Measurements from ENCODE around the gene EPS8L1.
"Not testable (repeated sequence)": the region's sequence is repeated elsewhere in the genome, so short reads cannot be mapped to it uniquely, and the experiment has no call there.

EPS8L1 gene

GRCh38 chr19:55094456-55095259 lies 19.0 kb downstream of the EPS8L1 start:
- DNase-seq = no peak

GRCh38 chr19:55095260-55096060 lies 19.8 kb downstream of the EPS8L1 start:
- no peak for DNase-seq

GRCh38 chr19:55096061-55096701 lies 20.5 kb downstream of the EPS8L1 start:
- DNase-seq = no peak

GRCh38 chr19:55097864-55098715 lies 22.4 kb downstream of the EPS8L1 start:
- peak in 1 of 51 donors; percentile 3 for DNase-seq

- peak in 1 of 51 donors; percentile 7 for DNase-seq
These were observed 23.3 kb downstream of the EPS8L1 start for GRCh38 chr19:55098716-55099556.

- peak in 2 of 51 donors; percentile 4 to 9 for DNase-seq
These were observed 24.2 kb downstream of the EPS8L1 start for GRCh38 chr19:55099557-55100506.

GRCh38 chr19:55101261-55101660 lies 25.6 kb downstream of the EPS8L1 start:
- DNase-seq = peak in 16 of 51 donors; percentile 4 to 59 (median 24)

- no peak for DNase-seq
These were observed 27.5 kb downstream of the EPS8L1 start for GRCh38 chr19:55103190-55103589.

GRCh38 chr19:55105237-55105636 lies 29.6 kb downstream of the EPS8L1 start:
- DNase-seq = no peak

GRCh38 chr19:55106591-55106990 lies 30.9 kb downstream of the EPS8L1 start:
- no peak for DNase-seq

GRCh38 chr19:55107252-55107651 lies 31.6 kb downstream of the EPS8L1 start:
- not testable (repeated sequence) for DNase-seq

- no peak for DNase-seq
These were observed 34.0 kb downstream of the EPS8L1 start for GRCh38 chr19:55109527-55110291.

GRCh38 chr19:55111238-55111831 lies 35.7 kb downstream of the EPS8L1 start:
- no peak for DNase-seq

GRCh38 chr19:55112246-55112776 lies 36.6 kb downstream of the EPS8L1 start:
- no peak for DNase-seq

GRCh38 chr19:55112777-55113569 lies 37.3 kb downstream of the EPS8L1 start:
- no peak for DNase-seq

- peak in 40 of 51 donors; percentile 1 to 84 (median 42) for DNase-seq
These were observed 37.9 kb downstream of the EPS8L1 start for GRCh38 chr19:55113570-55114039.
